MCF 10A (cell line): ENCODE measurements around the gene FAM20A. TPM values are rescaled to one million over a fixed set of nuclear protein-coding genes. Genes with fewer than 3 reads are reported as not detected.

Experiments used
- Bru-seq: library from RNA; stranded (reverse); fragments of 400-500 nt; gene quantifications from one replicate; lab custom pipeline; 2021; lab: Mats Ljungman, UMichigan
- BruChase-seq, 2 experiments: library from RNA; stranded (reverse); fragments of 400-500 nt; gene quantifications; one replicate each; lab custom pipeline; 2021; lab: Mats Ljungman, UMichigan
- BruUV-seq: library from RNA; stranded (reverse); fragments of 400-500 nt; replicated peaks from 2 replicates; lab custom pipeline; 2021; lab: Mats Ljungman, UMichigan
- CTCF ChIA-PET: fragments of 300-600 bp; sonication (Branson Sonifier 250); formaldehyde crosslinking; extraction: SDS; loops from one replicate; lab custom pipeline; 2021; ENCODE audit warnings: antibody characterized with exemption, inconsistent platforms; lab: Yijun Ruan, JAX
- POLR2A ChIA-PET: fragments of 300-600, 350-650 bp; sonication (Branson Sonifier 250); formaldehyde crosslinking; extraction: SDS; loops from one replicate; lab custom pipeline; 2020; ENCODE audit warnings: antibody characterized with exemption, inconsistent platforms; lab: Yijun Ruan, JAX
- DNase-seq: peaks from one replicate; pipeline ENCODE4 v3.0.0-alpha.2; 2018; ENCODE audit not compliant: unreplicated experiment
- H3K27ac Mint-ChIP-seq: one replicate; pipeline ENCODE4 v1.8.0; 2022; ENCODE audit warnings: mild to moderate bottlenecking, low read depth, mixed read lengths; ENCODE audit not compliant: unreplicated experiment
- H3K27me3 Mint-ChIP-seq: one replicate; pipeline ENCODE4 v1.8.0; 2022; ENCODE audit warnings: mixed read lengths; ENCODE audit not compliant: insufficient read depth, unreplicated experiment
- H3K36me3 Mint-ChIP-seq: one replicate; pipeline ENCODE4 v1.8.0; 2022; ENCODE audit warnings: mild to moderate bottlenecking, moderate library complexity, mixed read lengths; ENCODE audit not compliant: insufficient read depth, unreplicated experiment
- H3K4me1 Mint-ChIP-seq: one replicate; pipeline ENCODE4 v1.8.0; 2022; ENCODE audit warnings: mixed read lengths; ENCODE audit not compliant: insufficient read depth, unreplicated experiment
- H3K4me3 Mint-ChIP-seq: one replicate; pipeline ENCODE4 v1.8.0; 2022; ENCODE audit warnings: mild to moderate bottlenecking, moderate library complexity, mixed read lengths; ENCODE audit not compliant: unreplicated experiment
- H3K9me3 Mint-ChIP-seq: one replicate; pipeline ENCODE4 v1.8.0; 2022; ENCODE audit warnings: mixed read lengths; ENCODE audit not compliant: unreplicated experiment
- CTCF ChIP-seq: fragments of 200-600 bp; IDR thresholded peaks from one replicate; pipeline ENCODE4 v1.8.0; 2022; ENCODE audit warnings: antibody characterized with exemption, mild to moderate bottlenecking; ENCODE audit not compliant: unreplicated experiment
- intact Hi-C: fragments of 100-400 bp; cut with micrococcal nuclease; formaldehyde crosslinking; loops from 2 replicates; pipeline ENCODE4 v1.14.1; 2022
- long read RNA-seq: library from polyadenylated mRNA; stranded (forward); transcript quantifications from one replicate; pipeline ENCODE4 v2.0.0, GENCODE V29; 2022
- total RNA-seq: library from RNA; stranded (reverse); gene quantifications from 2 replicates; pipeline ENCODE4 v1.2.3, GENCODE V29; 2022

The FAM20A gene
- total RNA-seq (not detected in 2 replicates), Bru-seq, nascent RNA (percentile 4 among the genes with signal in this experiment), BruChase-seq, experiment 1, labeled RNA remaining after a 6-hour chase (not detected), BruChase-seq, experiment 2, labeled RNA remaining after a 2-hour chase (percentile 1 among the genes with signal in this experiment)
- long read RNA-seq, partial matches to known transcripts = 0 of 1 reads
- long read RNA-seq, other reads (novel, unspliced or antisense) = 1 of 1 reads

- CTCF ChIA-PET = interaction anchor here (0.6 kb wide), 1 partner anchor 673 kb away, joined by 3 read pairs; no protein-coding TSS in a partner anchor
Measured at GRCh38 chr17:68600931-68601564, at the start of gene FAM20A. TSS of gene FAM20A (minus strand) at chr17:68601367. CDS start at chr17:68600666, 701 bp downstream.

GRCh38 chr17:68649324-68649723 is 48.2 kb upstream of the FAM20A start:
- H3K36me3 Mint-ChIP-seq = no peaks in the 10 kb centered on the region
- no peak overlapping the region for H3K27ac Mint-ChIP-seq
- ChIA-PET POLR2A (no interaction called here), CTCF (no interaction called here)
- no TSS peak for BruUV-seq
- intact Hi-C loops = no loop called here
- H3K4me3 Mint-ChIP-seq = no peak overlapping the region
- H3K27me3 Mint-ChIP-seq = peaks cover 9% of the 10 kb centered on the region
- DNase-seq = no peak
- no peaks in the 10 kb centered on the region for H3K4me1 Mint-ChIP-seq
- TF ChIP-seq CTCF = no peak
- peaks cover 8% of the 10 kb centered on the region for H3K9me3 Mint-ChIP-seq

More at GRCh38 chr17:68600931-68601564, at the start of gene FAM20A:
- H3K4me3 Mint-ChIP-seq = peak within 1 kb of the TSS; percentile 44
- BruUV-seq = no TSS peak
- H3K36me3 Mint-ChIP-seq = no peaks in the 10 kb centered on the region
- no peak for TF ChIP-seq CTCF
- POLR2A ChIA-PET = interaction anchor here (1.1 to 1.4 kb wide), 2 partner anchors 11 to 17 kb away, joined by 3 to 4 read pairs; no protein-coding TSS in a partner anchor
- H3K27ac Mint-ChIP-seq = no peak within 1 kb of the TSS
- peaks cover 40% of the 10 kb centered on the region for H3K27me3 Mint-ChIP-seq
- DNase-seq = no peak
- peaks cover 6% of the 10 kb centered on the region for H3K4me1 Mint-ChIP-seq
- H3K9me3 Mint-ChIP-seq = no peaks in the 10 kb centered on the region
- intact Hi-C loops = loop anchor here (5.0 kb wide), 1 partner anchor 156 kb away; no protein-coding TSS in a partner anchor

GRCh38 chr17:68646626-68647526 is 45.7 kb upstream of the FAM20A start:
- Mint-ChIP-seq H3K36me3 (no peaks in the 10 kb centered on the region), H3K9me3 (peaks cover 8% of the 10 kb centered on the region), H3K4me3 (no peak overlapping the region), H3K27me3 (peaks cover 15% of the 10 kb centered on the region), H3K27ac (no peak overlapping the region), H3K4me1 (no peaks in the 10 kb centered on the region)
- DNase-seq = no peak
- intact Hi-C loops = no loop called here
- no TSS peak for BruUV-seq
- TF ChIP-seq CTCF = no peak
- POLR2A ChIA-PET = no interaction called here
- CTCF ChIA-PET = interaction anchor here (0.7 kb wide), 1 partner anchor 102 kb away, joined by 4 read pairs; no protein-coding TSS in a partner anchor

GRCh38 chr17:68642118-68642412 is 40.9 kb upstream of the FAM20A start:
- Mint-ChIP-seq H3K9me3 (no peaks in the 10 kb centered on the region), H3K4me3 (no peak overlapping the region), H3K27me3 (peaks cover 15% of the 10 kb centered on the region), H3K27ac (no peak overlapping the region), H3K36me3 (no peaks in the 10 kb centered on the region), H3K4me1 (no peaks in the 10 kb centered on the region)
- CTCF ChIA-PET = no interaction called here
- DNase-seq = no peak
- POLR2A ChIA-PET = no interaction called here
- intact Hi-C loops = no loop called here
- TF ChIP-seq CTCF = no peak
- no TSS peak for BruUV-seq
